ENCODE data around the gene CDK5. TPM values are rescaled to one million over a fixed set of nuclear protein-coding genes. Genes with fewer than 3 reads are reported as not detected.

The CDK5 gene
- total and polyA plus RNA-seq, 2 of the 13 experiments (the other 11 are each of a cell fraction or from before 2014, with no cell fraction given): 16.4 to 21.3 TPM

- TF ChIP-seq TFDP2 (CRISPR knock-in tag; IDR thresholded peaks at IDR 0.05) (peak; percentile 78), ZNF160 (CRISPR knock-in tag; IDR thresholded peaks at IDR 0.05) (peak; percentile 38; the same call in 1 of the 2 replicates), ZNF616 (CRISPR knock-in tag; IDR thresholded peaks at IDR 0.05; ENCODE audit: low read depth) (no peak), ZNF576 (CRISPR knock-in tag; IDR thresholded peaks at IDR 0.05) (no peak), PATZ1 (CRISPR knock-in tag; IDR thresholded peaks at IDR 0.05) (peak; percentile 73), FOXA1 (IDR thresholded peaks at IDR 0.05) (no peak), FOXA1 (CRISPR knock-in tag; IDR thresholded peaks at IDR 0.05) (no peak), LRRFIP1 (CRISPR knock-in tag; conservative IDR thresholded peaks at IDR 0.05) (no peak), ZNF263 (CRISPR knock-in tag; IDR thresholded peaks at IDR 0.05) (peak; percentile 74), PCBP1 (IDR thresholded peaks at IDR 0.05; ENCODE audit: borderline replicate concordance, low read depth, low read length) (0 out of 2 replicates have a peak, but pooled peaks have one; percentile 24), ZBTB7A (CRISPR knock-in tag; IDR thresholded peaks at IDR 0.05) (0 out of 2 replicates have a peak, but pooled peaks have one; percentile 33), FOXK1 (CRISPR knock-in tag; IDR thresholded peaks at IDR 0.05; ENCODE audit: borderline replicate concordance, low read depth) (peak; percentile 95), RBFOX2 (IDR thresholded peaks at IDR 0.05; ENCODE audit: low read depth, low read length) (peak; percentile 67), ZNF556 (CRISPR knock-in tag; IDR thresholded peaks at IDR 0.05; ENCODE audit: borderline replicate concordance) (peak; percentile 79; the same call in 1 of the 2 replicates), ZFP1 (CRISPR knock-in tag; IDR thresholded peaks at IDR 0.05) (0 out of 2 replicates have a peak, but pooled peaks have one; percentile 23), DZIP1 (CRISPR knock-in tag; IDR thresholded peaks at IDR 0.05) (0 out of 2 replicates have a peak, but pooled peaks have one; percentile 47), HNF4A (CRISPR knock-in tag; IDR thresholded peaks at IDR 0.05) (0 out of 2 replicates have a peak, but pooled peaks have one; percentile 21), ZNF672 (CRISPR knock-in tag; IDR thresholded peaks at IDR 0.05) (no peak), KDM2A (CRISPR knock-in tag; IDR thresholded peaks at IDR 0.05; ENCODE audit: borderline replicate concordance, low read depth) (peak; percentile 57; the same call in 1 of the 2 replicates), ZNF317 (CRISPR knock-in tag; IDR thresholded peaks at IDR 0.05) (no peak), RAD21 (CRISPR knock-in tag; IDR thresholded peaks at IDR 0.05) (no peak), SRF (IDR thresholded peaks at IDR 0.05; ENCODE audit: low read depth, low read length) (peak; percentile 89)
Observed at GRCh38 chr7:151057989-151058780, 488 bp upstream of the CDK5 start (continued).

Measured in HepG2 (cell line).